MM.1S (cell line): ENCODE measurements around the gene TAOK1.

Experiments used
- DNase-seq: peaks from one replicate; pipeline ENCODE4 v3.0.0-alpha.2; 2015
- H2AFZ ChIP-seq: fragments of 300-600 bp; sonication (generic); 2 replicates; pipeline ENCODE4 v1.6.0; 2016; ENCODE audit warnings: antibody characterized with exemption, low read length
- H3F3A ChIP-seq: fragments of 300-600 bp; sonication (generic); 2 replicates; pipeline ENCODE4 v1.6.1; 2016; ENCODE audit warnings: mild to moderate bottlenecking, antibody characterized with exemption, low read length, moderate library complexity, mixed read lengths; ENCODE audit not compliant: insufficient read depth
- H3K27ac ChIP-seq: fragments of 300-600 bp; sonication (generic); 2 replicates; pipeline ENCODE4 v1.5.1; 2016; ENCODE audit warnings: mild to moderate bottlenecking, low read length
- H3K27me3 ChIP-seq: fragments of 300-600 bp; sonication (generic); replicated peaks from 2 replicates; pipeline ENCODE4 v1.6.0; 2016; ENCODE audit warnings: low read length; ENCODE audit not compliant: insufficient read depth
- H3K36me3 ChIP-seq: fragments of 300-600 bp; sonication (generic); replicated peaks from 2 replicates; pipeline ENCODE4 v1.6.1; 2016; ENCODE audit warnings: mild to moderate bottlenecking, low read length, mixed read lengths; ENCODE audit not compliant: insufficient read depth
- H3K4me1 ChIP-seq: fragments of 300-600 bp; sonication (generic); 2 replicates; pipeline ENCODE4 v1.6.1; 2016; ENCODE audit warnings: low read length, mixed read lengths
- H3K4me2 ChIP-seq: fragments of 300-600 bp; sonication (generic); 2 replicates; pipeline ENCODE4 v1.6.0; 2016; ENCODE audit warnings: low read depth, low read length
- H3K4me3 ChIP-seq: fragments of 300-600 bp; sonication (generic); 2 replicates; pipeline ENCODE4 v1.5.1; 2016; ENCODE audit warnings: low read length, mixed read lengths
- H3K79me2 ChIP-seq: fragments of 300-600 bp; sonication (generic); 2 replicates; pipeline ENCODE4 v1.6.1; 2016; ENCODE audit warnings: mixed run types, low read length, mixed read lengths
- H3K9ac ChIP-seq: fragments of 300-600 bp; sonication (generic); 2 replicates; pipeline ENCODE4 v1.6.1; 2016; ENCODE audit warnings: low read length, mixed read lengths
- H3K9me2 ChIP-seq: fragments of 300-600 bp; sonication (generic); replicated peaks from 2 replicates; pipeline ENCODE4 v1.6.1; 2016; ENCODE audit warnings: mild to moderate bottlenecking, low read length, mixed read lengths; ENCODE audit not compliant: insufficient read depth
- H3K9me3 ChIP-seq: fragments of 300-600 bp; sonication (generic); replicated peaks from 2 replicates; pipeline ENCODE4 v1.6.1; 2016; ENCODE audit warnings: mild to moderate bottlenecking, low read length, mixed read lengths; ENCODE audit not compliant: insufficient read depth
- H4K20me1 ChIP-seq: fragments of 300-600 bp; sonication (generic); 2 replicates; pipeline ENCODE4 v1.6.1; 2016; ENCODE audit warnings: mild to moderate bottlenecking, low read length, moderate library complexity, mixed read lengths; ENCODE audit not compliant: insufficient read depth
- CTCF ChIP-seq: fragments of 300-600 bp; sonication (generic); IDR thresholded peaks from 2 replicates; pipeline ENCODE4 v1.5.1; 2016; ENCODE audit warnings: antibody characterized with exemption, low read length, mixed read lengths
- EZH2 ChIP-seq: fragments of 300-600 bp; sonication (generic); optimal IDR thresholded peaks from 2 replicates; pipeline ENCODE3; 2017; ENCODE audit warnings: low read depth, mild to moderate bottlenecking, antibody characterized with exemption, low read length, mixed read lengths
- EZH2phosphoT487 ChIP-seq: fragments of 300-600 bp; sonication (generic); IDR thresholded peaks from 2 replicates; pipeline ENCODE4 v1.6.1; 2018; ENCODE audit warnings: antibody characterized with exemption, low read length

Gene TAOK1

GRCh38 chr17:29449865-29450671 lies 59.9 kb downstream of the TAOK1 start:
- H3F3A ChIP-seq: no peaks in the 10 kb centered on the region
- no peaks in the 10 kb centered on the region for H4K20me1 ChIP-seq
- no peak overlapping the region for H2AFZ ChIP-seq
- H3K4me3 ChIP-seq: no peak overlapping the region
- no peak overlapping the region for H3K9ac ChIP-seq
- H3K9me3 ChIP-seq: no peaks in the 10 kb centered on the region
- H3K36me3 ChIP-seq: 0 out of 2 replicates have a peak, but pooled peaks cover 7% of the 10 kb centered on the region
- H3K9me2 ChIP-seq: no peaks in the 10 kb centered on the region
- H3K27me3 ChIP-seq: no peaks in the 10 kb centered on the region
- TF ChIP-seq EZH2phosphoT487 (no peak), EZH2 (no peak), CTCF (no peak)
- no peak overlapping the region for H3K4me2 ChIP-seq
- H3K79me2 ChIP-seq: no peaks in the 10 kb centered on the region
- no peak overlapping the region for H3K27ac ChIP-seq
- no peak for DNase-seq
- H3K4me1 ChIP-seq: no peaks in the 10 kb centered on the region

- Histone ChIP-seq H3K9me3 (no peaks in the 10 kb centered on the region), H4K20me1 (no peaks in the 10 kb centered on the region), H3K4me2 (no peak overlapping the region), H3K36me3 (0 out of 2 replicates have a peak, but pooled peaks cover 7% of the 10 kb centered on the region), H3F3A (no peaks in the 10 kb centered on the region), H3K9ac (no peak overlapping the region), H3K27me3 (no peaks in the 10 kb centered on the region), H3K4me1 (no peaks in the 10 kb centered on the region), H3K9me2 (no peaks in the 10 kb centered on the region), H2AFZ (no peak overlapping the region), H3K79me2 (no peaks in the 10 kb centered on the region), H3K4me3 (no peak overlapping the region), H3K27ac (no peak overlapping the region)
- no peak for DNase-seq
- no peak for TF ChIP-seq CTCF
- no peak for TF ChIP-seq EZH2phosphoT487
- no peak for TF ChIP-seq EZH2
Observed at GRCh38 chr17:29451121-29451742, 61.1 kb downstream of the TAOK1 start.

GRCh38 chr17:29458066-29458465 lies 67.9 kb downstream of the TAOK1 start:
- Histone ChIP-seq H3K9ac (no peak overlapping the region), H3K4me1 (no peaks in the 10 kb centered on the region), H4K20me1 (no peaks in the 10 kb centered on the region), H3K4me3 (no peak overlapping the region), H3F3A (no peaks in the 10 kb centered on the region), H3K79me2 (no peaks in the 10 kb centered on the region; the same call in 1 of the 2 replicates), H3K27me3 (no peaks in the 10 kb centered on the region), H3K36me3 (0 out of 2 replicates have a peak, but pooled peaks cover 7% of the 10 kb centered on the region), H3K27ac (no peak overlapping the region), H3K9me3 (no peaks in the 10 kb centered on the region), H2AFZ (no peak overlapping the region), H3K9me2 (no peaks in the 10 kb centered on the region), H3K4me2 (no peak overlapping the region)
- DNase-seq: no peak
- TF ChIP-seq EZH2phosphoT487 (no peak), CTCF (no peak), EZH2 (no peak)
